ENCODE results near the gene FIGN. TPM values are rescaled to one million over a fixed set of nuclear protein-coding genes. Genes with fewer than 3 reads are reported as not detected.

FIGN gene
- total RNA-seq, 2 donors from 2014 or later: 18.6 to 20.5 TPM

DNA sequence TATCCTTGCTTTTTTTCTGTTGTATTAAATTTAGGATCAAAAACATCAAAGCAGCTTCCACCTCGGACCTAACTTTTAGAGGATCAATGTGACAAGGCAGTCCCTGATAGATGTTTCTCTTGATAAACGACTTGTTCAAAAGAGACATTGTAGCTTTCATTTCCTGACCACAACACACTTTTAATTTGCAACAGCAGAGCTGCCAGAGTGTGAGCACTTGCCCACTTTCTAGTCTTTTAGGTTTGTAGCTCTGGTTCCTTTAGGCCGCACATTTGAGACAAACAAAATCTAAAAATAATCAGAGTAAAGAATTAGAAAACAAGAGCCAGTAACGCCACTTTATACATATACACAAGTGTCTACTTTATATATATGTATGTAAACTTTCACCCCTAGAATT lies 3.1 kb downstream of the FIGN start:
- no peaks in the 10 kb centered on the region for H3K9me3 Mint-ChIP-seq
- Histone ChIP-seq H3K4me1 (ENCODE audit: control insufficient read depth, insufficient read depth, low read length) (peaks cover 6% of the 10 kb centered on the region), H3K36me3 (ENCODE audit: control insufficient read depth, insufficient read depth, low read length) (no peaks in the 10 kb centered on the region), H3K27ac (ENCODE audit: low read depth, low read length) (peak overlapping the region; percentile 71), H3K4me3 (ENCODE audit: low read length) (no peak overlapping the region), H3K9ac (ENCODE audit: extremely low read depth, low read length, poor library complexity, severe bottlenecking) (no peak overlapping the region), H3K9me3 (ENCODE audit: control insufficient read depth, low read length) (no peaks in the 10 kb centered on the region), H3K27me3 (ENCODE audit: control insufficient read depth, insufficient read depth, low read length, poor library complexity, severe bottlenecking) (peaks cover 8% of the 10 kb centered on the region)
- H3K36me3 Mint-ChIP-seq (ENCODE audit: low read depth): no peaks in the 10 kb centered on the region
- no peak overlapping the region for H3K4me3 Mint-ChIP-seq
- TF ChIP-seq, protein P1, sequence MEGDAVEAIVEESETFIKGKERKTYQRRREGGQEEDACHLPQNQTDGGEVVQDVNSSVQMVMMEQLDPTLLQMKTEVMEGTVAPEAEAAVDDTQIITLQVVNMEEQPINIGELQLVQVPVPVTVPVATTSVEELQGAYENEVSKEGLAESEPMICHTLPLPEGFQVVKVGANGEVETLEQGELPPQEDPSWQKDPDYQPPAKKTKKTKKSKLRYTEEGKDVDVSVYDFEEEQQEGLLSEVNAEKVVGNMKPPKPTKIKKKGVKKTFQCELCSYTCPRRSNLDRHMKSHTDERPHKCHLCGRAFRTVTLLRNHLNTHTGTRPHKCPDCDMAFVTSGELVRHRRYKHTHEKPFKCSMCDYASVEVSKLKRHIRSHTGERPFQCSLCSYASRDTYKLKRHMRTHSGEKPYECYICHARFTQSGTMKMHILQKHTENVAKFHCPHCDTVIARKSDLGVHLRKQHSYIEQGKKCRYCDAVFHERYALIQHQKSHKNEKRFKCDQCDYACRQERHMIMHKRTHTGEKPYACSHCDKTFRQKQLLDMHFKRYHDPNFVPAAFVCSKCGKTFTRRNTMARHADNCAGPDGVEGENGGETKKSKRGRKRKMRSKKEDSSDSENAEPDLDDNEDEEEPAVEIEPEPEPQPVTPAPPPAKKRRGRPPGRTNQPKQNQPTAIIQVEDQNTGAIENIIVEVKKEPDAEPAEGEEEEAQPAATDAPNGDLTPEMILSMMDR (conservative IDR thresholded peaks at IDR 0.05): no peak
- peaks cover 1% of the 10 kb centered on the region for H3K27me3 Mint-ChIP-seq (ENCODE audit: insufficient read depth)
- H3K27ac Mint-ChIP-seq: peak overlapping the region; percentile 2
- WGBS, 2 experiments (ENCODE audit: insufficient coverage in 1 of 2, insufficient read length in 1 of 2): 63 to 80% methylated on average over 2 to 4 of the region's 4 CpGs
- peaks cover 24% of the 10 kb centered on the region for H3K4me1 Mint-ChIP-seq
- DNase-seq: no peak

DNA sequence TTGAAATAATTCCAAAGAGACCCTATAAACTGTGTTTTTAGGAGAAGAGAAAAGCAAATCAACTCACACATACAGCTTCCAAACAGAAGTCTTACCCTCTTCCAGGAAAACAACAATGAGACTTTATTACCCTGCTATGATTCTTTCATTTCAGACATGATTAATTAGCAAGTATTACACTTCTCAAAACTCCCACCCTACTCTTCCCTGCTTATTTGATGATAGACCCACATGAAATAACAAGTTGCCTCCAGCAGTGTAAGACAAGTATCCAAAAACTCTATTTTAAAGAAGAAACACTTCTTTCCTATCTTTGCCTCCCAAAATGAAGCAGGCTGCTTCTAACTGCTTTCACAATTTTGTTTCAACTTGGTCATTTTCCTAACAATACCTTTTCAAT lies 4.1 kb downstream of the FIGN start:
- Histone ChIP-seq H3K9me3 (ENCODE audit: control insufficient read depth, low read length) (no peaks in the 10 kb centered on the region), H3K27ac (ENCODE audit: low read depth, low read length) (no peak overlapping the region), H3K36me3 (ENCODE audit: control insufficient read depth, insufficient read depth, low read length) (no peaks in the 10 kb centered on the region), H3K4me1 (ENCODE audit: control insufficient read depth, insufficient read depth, low read length) (no peaks in the 10 kb centered on the region), H3K9ac (ENCODE audit: extremely low read depth, low read length, poor library complexity, severe bottlenecking) (no peak overlapping the region), H3K27me3 (ENCODE audit: control insufficient read depth, insufficient read depth, low read length, poor library complexity, severe bottlenecking) (no peaks in the 10 kb centered on the region), H3K4me3 (ENCODE audit: low read length) (no peak overlapping the region)
- H3K27me3 Mint-ChIP-seq (ENCODE audit: insufficient read depth): no peaks in the 10 kb centered on the region
- H3K27ac Mint-ChIP-seq: no peak overlapping the region
- H3K9me3 Mint-ChIP-seq: no peaks in the 10 kb centered on the region
- H3K36me3 Mint-ChIP-seq (ENCODE audit: low read depth): no peaks in the 10 kb centered on the region
- H3K4me3 Mint-ChIP-seq: no peak overlapping the region
- peaks cover 19% of the 10 kb centered on the region for H3K4me1 Mint-ChIP-seq
- no peak for DNase-seq
- TF ChIP-seq, protein P1 (conservative IDR thresholded peaks at IDR 0.05): no peak

DNA sequence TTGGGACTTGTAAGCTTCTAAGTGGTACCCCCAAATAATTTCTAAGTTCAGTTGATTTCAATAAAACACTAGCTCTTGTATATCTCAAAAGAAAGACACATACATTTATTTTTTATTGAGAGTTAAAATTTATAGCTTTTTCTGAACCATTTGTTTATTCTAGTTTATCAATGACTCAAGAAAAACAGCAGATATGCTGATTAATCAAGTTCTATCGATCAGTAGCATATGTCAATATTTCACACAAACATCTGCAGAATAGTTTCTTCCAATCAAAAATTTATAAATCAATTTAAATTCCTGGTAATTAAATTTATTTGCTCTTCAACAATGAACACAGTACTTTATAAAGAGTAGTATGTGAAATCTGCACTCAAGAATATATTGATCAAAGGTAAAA lies 5.3 kb downstream of the FIGN start:
- 85 to 86% methylated on average over 1 of the region's 1 CpG for WGBS, 2 experiments (ENCODE audit: insufficient coverage in 1 of 2, insufficient read length in 1 of 2)

More for the DNA sequence above, 5.3 kb downstream of the FIGN start:
- Histone ChIP-seq H3K9ac (ENCODE audit: extremely low read depth, low read length, poor library complexity, severe bottlenecking) (no peak overlapping the region), H3K9me3 (ENCODE audit: control insufficient read depth, low read length) (no peaks in the 10 kb centered on the region), H3K36me3 (ENCODE audit: control insufficient read depth, insufficient read depth, low read length) (no peaks in the 10 kb centered on the region), H3K27me3 (ENCODE audit: control insufficient read depth, insufficient read depth, low read length, poor library complexity, severe bottlenecking) (no peaks in the 10 kb centered on the region), H3K27ac (ENCODE audit: low read depth, low read length) (no peak overlapping the region), H3K4me3 (ENCODE audit: low read length) (no peak overlapping the region), H3K4me1 (ENCODE audit: control insufficient read depth, insufficient read depth, low read length) (no peaks in the 10 kb centered on the region)
- Mint-ChIP-seq H3K27ac (no peak overlapping the region), H3K36me3 (ENCODE audit: low read depth) (no peaks in the 10 kb centered on the region), H3K4me3 (no peak overlapping the region), H3K9me3 (no peaks in the 10 kb centered on the region), H3K4me1 (peaks cover 19% of the 10 kb centered on the region), H3K27me3 (ENCODE audit: insufficient read depth) (no peaks in the 10 kb centered on the region)
- TF ChIP-seq, protein P1 (conservative IDR thresholded peaks at IDR 0.05): no peak
- no peak for DNase-seq

Data from endodermal cell (in vitro differentiated cells).